Natural killer cell (primary cell): Measurements from ENCODE around the gene NOP56. TPM values are rescaled to one million over a fixed set of nuclear protein-coding genes. Genes with fewer than 3 reads are reported as not detected.

ENCODE experiments used
- ATAC-seq, 3 donors: fragments of 150-1000 bp in 2 of 3; fragments of 200-7000 bp in 1 of 3; cut with Tn5 transposase; 1 replicate in 1 of 3; 2 replicates in 2 of 3; pipeline ENCODE4 v1.10.0; 2021; ENCODE audit warnings: mild to moderate bottlenecking in 2 of 3, moderate library complexity in 2 of 3
- DNase-seq, 2 donors: peaks; one replicate each; pipeline versions ENCODE4 v3.0.0 to v3.0.0-alpha.2; 2013 to 2021; ENCODE audit warnings: mixed read lengths in 1 of 2
- H3K27ac ChIP-seq: one replicate; pipeline ENCODE4 v1.5.1; 2013; ENCODE audit warnings: mild to moderate bottlenecking, low read length
- H3K27me3 ChIP-seq: one replicate; pipeline ENCODE4 v1.6.1; 2013; ENCODE audit warnings: low read length; ENCODE audit not compliant: control insufficient read depth, insufficient read depth
- H3K36me3 ChIP-seq: one replicate; pipeline ENCODE4 v1.6.1; 2013; ENCODE audit warnings: low read length; ENCODE audit not compliant: control insufficient read depth, insufficient read depth
- H3K4me1 ChIP-seq: one replicate; pipeline ENCODE4 v1.6.1; 2013; ENCODE audit warnings: low read length; ENCODE audit not compliant: control insufficient read depth, insufficient read depth
- H3K4me3 ChIP-seq: one replicate; pipeline ENCODE4 v1.5.1; 2013; ENCODE audit warnings: low read length
- H3K9me3 ChIP-seq: one replicate; pipeline ENCODE4 v1.6.1; 2013; ENCODE audit warnings: low read length; ENCODE audit not compliant: control insufficient read depth, insufficient read depth
- H3K27ac Mint-ChIP-seq, 2 donors: one replicate each; pipeline ENCODE4 v1.8.0; 2022; ENCODE audit warnings: mild to moderate bottlenecking in 2 of 2, mixed read lengths in 2 of 2, moderate library complexity in 1 of 2
- H3K27me3 Mint-ChIP-seq, 2 donors: one replicate each; pipeline ENCODE4 v1.8.0; 2022; ENCODE audit warnings: low read depth in 2 of 2, mixed read lengths in 2 of 2
- H3K36me3 Mint-ChIP-seq: one replicate; pipeline ENCODE4 v1.8.0; 2022; ENCODE audit warnings: mixed read lengths
- H3K4me1 Mint-ChIP-seq, 2 donors: one replicate each; pipeline ENCODE4 v1.8.0; 2022; ENCODE audit warnings: mixed read lengths in 2 of 2
- H3K4me3 Mint-ChIP-seq: one replicate; pipeline ENCODE4 v1.8.0; 2022; ENCODE audit warnings: mild to moderate bottlenecking, moderate library complexity, mixed read lengths
- H3K9me3 Mint-ChIP-seq, 2 donors: one replicate each; pipeline ENCODE4 v1.8.0; 2022; ENCODE audit warnings: mixed read lengths in 2 of 2
- CTCF ChIP-seq: fragments of 200-600 bp; IDR thresholded peaks from one replicate; pipeline ENCODE4 v1.8.0; 2022; ENCODE audit warnings: antibody characterized with exemption
- WGBS: methylation state at CpG from one replicate; pipeline ENCODE4 v1.1.7; 2013; ENCODE audit warnings: missing lambda C conversion rate; ENCODE audit not compliant: insufficient coverage; 5-methylcytosine and 5-hydroxymethylcytosine counted together
- intact Hi-C: fragments of 100-400 bp; cut with micrococcal nuclease; formaldehyde crosslinking; loops from one replicate; pipeline ENCODE4 v1.14.2; 2022
- total RNA-seq, 4 donors: library from RNA; stranded (reverse); fragments of 120-200 nt in 1 of 4; gene quantifications; one replicate each; pipeline versions ENCODE4 v1.2.3 to v1.2.4, GENCODE V29; 2013 to 2022

NOP56 gene
- total RNA-seq, 3 donors from 2014 or later (not counting 1 experiment from before 2014, with no cell fraction given): 169 to 216 (median 214) TPM

GRCh38 chr20:2652724-2653555, 508 bp downstream of the NOP56 start:
- Mint-ChIP-seq H3K27me3 (no peaks in the 10 kb centered on the region), H3K4me1 (peaks cover 16 to 33% of the 10 kb centered on the region in 2 donors), H3K4me3 (peak overlapping the region; percentile 95), H3K9me3 (no peaks in the 10 kb centered on the region), H3K36me3 (peaks cover 11% of the 10 kb centered on the region), H3K27ac (peak overlapping the region; percentile 69 to 79)
- Histone ChIP-seq H3K27ac (peak overlapping the region; percentile 23), H3K4me3 (peak overlapping the region; percentile 77), H3K4me1 (peaks cover 24% of the 10 kb centered on the region), H3K9me3 (no peaks in the 10 kb centered on the region), H3K36me3 (peaks cover 41% of the 10 kb centered on the region), H3K27me3 (no peaks in the 10 kb centered on the region)
- ATAC-seq (peak; percentile 37 to 61 (median 53)), DNase-seq (peak in 1 of 2 donors; percentile 48)
- WGBS: under 1% methylated on average over 56 of the region's 56 CpGs
- no peak for TF ChIP-seq CTCF
- intact Hi-C loops: loop anchor here (1.0 kb wide), 1 partner anchor 11 kb away; the partner anchor contains the start of gene IDH3B

- H3K27me3 Mint-ChIP-seq: no peaks in the 10 kb centered on the region
- ATAC-seq: no peak
- peak overlapping the region; percentile 77 for H3K4me3 ChIP-seq
- intact Hi-C loops: no loop called here
- peaks cover 14% of the 10 kb centered on the region for H3K36me3 Mint-ChIP-seq
- no peak overlapping the region for H3K27ac ChIP-seq
- TF ChIP-seq CTCF: no peak
- peaks cover 49% of the 10 kb centered on the region for H3K36me3 ChIP-seq
- H3K9me3 Mint-ChIP-seq: no peaks in the 10 kb centered on the region
- H3K27ac Mint-ChIP-seq: peak overlapping the region in 1 of 2 donors; percentile 79
- no peak for DNase-seq
- H3K4me3 Mint-ChIP-seq: peak overlapping the region; percentile 95
- 45% methylated on average over 24 of the region's 24 CpGs for WGBS
- H3K4me1 ChIP-seq: peaks cover 24% of the 10 kb centered on the region
- no peaks in the 10 kb centered on the region for H3K27me3 ChIP-seq
- H3K9me3 ChIP-seq: no peaks in the 10 kb centered on the region
- peaks cover 20 to 33% of the 10 kb centered on the region in 2 donors for H3K4me1 Mint-ChIP-seq
These were observed 1.3 kb downstream of the NOP56 start for GRCh38 chr20:2653556-2654383.

- DNase-seq (no peak), ATAC-seq (no peak)
- H3K4me3 ChIP-seq: no peak overlapping the region
- WGBS: 81% methylated on average over 9 of the region's 9 CpGs
- Mint-ChIP-seq H3K4me1 (peaks cover 24 to 33% of the 10 kb centered on the region in 2 donors), H3K4me3 (peak overlapping the region; percentile 95), H3K9me3 (no peaks in the 10 kb centered on the region), H3K27ac (peak overlapping the region; percentile 23 to 50), H3K27me3 (no peaks in the 10 kb centered on the region), H3K36me3 (peaks cover 20% of the 10 kb centered on the region)
- H3K9me3 ChIP-seq: no peaks in the 10 kb centered on the region
- H3K27me3 ChIP-seq: no peaks in the 10 kb centered on the region
- TF ChIP-seq CTCF: no peak
- no peak overlapping the region for H3K27ac ChIP-seq
- H3K4me1 ChIP-seq: peaks cover 24% of the 10 kb centered on the region
- intact Hi-C loops: no loop called here
- peaks cover 55% of the 10 kb centered on the region for H3K36me3 ChIP-seq
These were observed 2.0 kb downstream of the NOP56 start for GRCh38 chr20:2654384-2654822.
